GM12891 (cell line): ENCODE results near the gene ARID1B.

ENCODE experiments used
- POLR2A ChIP-seq: IDR thresholded peaks from 2 replicates; pipeline ENCODE4 v1.6.1; 2011; ENCODE audit warnings: low read depth, low read length, control low read depth
- POU2F2 ChIP-seq: IDR thresholded peaks from 2 replicates; pipeline ENCODE4 v1.6.1; 2011; ENCODE audit warnings: low read depth, mild to moderate bottlenecking, control low read depth, low read length, moderate library complexity

- no peak for TF ChIP-seq POU2F2
- no peak for TF ChIP-seq POLR2A
Observed at GRCh38 chr6:157188213-157188612, 411.0 kb downstream of the ARID1B start.
